ENCODE data around the gene PKMYT1.

- TF ChIP-seq CTCF (IDR thresholded peaks at IDR 0.05; ENCODE audit: borderline replicate concordance, extremely low read depth, low read length, poor library complexity, severe bottlenecking), result no peak
- TF ChIP-seq EZH2 (IDR thresholded peaks at IDR 0.05; ENCODE audit: borderline replicate concordance, low read depth, low read length, severe bottlenecking), result no peak
Observed at GRCh38 chr16:2987286-2987685, 7.0 kb upstream of the PKMYT1 start.

Data from DND-41 (cell line).